HG02610 (cell line): ENCODE results near the gene KLHL29.

Experiments
- ATAC-seq: cut with Tn5 transposase; IDR thresholded peaks from one replicate; pipeline ENCODE4 v1.9.1; 2021; ENCODE audit warnings: mild to moderate bottlenecking, moderate library complexity; ENCODE audit not compliant: unreplicated experiment

KLHL29 gene

DNA sequence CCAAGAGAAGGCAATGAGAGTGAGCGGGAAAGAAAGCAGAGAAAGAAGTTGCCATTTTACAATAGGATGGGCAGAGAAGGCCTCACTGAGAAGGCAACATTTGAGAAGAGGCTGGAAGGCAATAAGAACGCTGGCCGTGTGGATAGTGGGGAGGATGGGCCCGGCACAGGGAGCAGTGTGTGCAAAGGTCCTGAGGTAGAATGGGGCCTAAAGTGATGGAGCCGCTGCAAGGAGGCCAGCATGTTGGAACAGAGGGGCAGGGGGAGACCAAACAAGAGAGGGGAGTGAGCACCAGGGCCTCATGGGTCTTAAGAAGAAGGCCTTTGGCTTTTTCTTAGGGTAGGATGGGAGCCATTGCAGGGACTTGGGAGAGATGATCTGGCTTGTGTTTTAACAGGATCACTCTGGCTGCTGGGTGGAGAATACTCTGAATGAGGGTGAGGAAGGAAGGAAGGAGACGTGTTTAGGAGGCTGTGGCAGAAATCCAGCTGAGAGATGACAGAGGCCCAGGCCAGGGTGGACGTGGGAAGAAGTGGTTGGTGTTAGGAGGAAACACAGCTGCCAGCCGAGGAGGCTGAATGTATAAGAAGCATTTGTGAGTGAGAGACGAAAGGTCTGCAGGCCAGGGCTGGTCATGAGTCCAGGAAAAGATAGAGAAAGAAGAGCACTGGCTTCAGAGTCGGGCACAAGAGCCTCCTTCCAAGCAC is 159.8 kb downstream of the KLHL29 start:
- no peak for ATAC-seq

DNA sequence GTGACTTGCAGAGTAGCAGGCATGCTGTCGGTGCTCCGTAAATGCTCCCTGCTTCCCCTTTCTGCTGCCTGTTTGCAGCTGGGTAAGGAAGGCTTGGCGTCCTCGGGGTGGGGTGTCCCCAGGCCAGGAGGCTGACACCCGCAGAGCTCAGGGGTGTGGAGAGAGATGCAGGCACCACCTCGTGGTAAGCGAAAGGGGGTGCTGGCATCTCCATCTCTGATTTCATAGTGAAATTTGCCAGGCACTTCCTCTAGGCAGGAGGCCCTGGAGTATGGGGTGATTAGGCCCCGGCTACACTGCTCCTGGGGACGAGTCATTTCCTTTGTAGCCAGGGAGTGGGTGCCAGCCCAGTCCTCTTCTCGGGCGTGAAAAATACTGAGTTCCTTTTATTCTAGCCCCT is 160.4 kb downstream of the KLHL29 start:
- ATAC-seq = no peak

DNA sequence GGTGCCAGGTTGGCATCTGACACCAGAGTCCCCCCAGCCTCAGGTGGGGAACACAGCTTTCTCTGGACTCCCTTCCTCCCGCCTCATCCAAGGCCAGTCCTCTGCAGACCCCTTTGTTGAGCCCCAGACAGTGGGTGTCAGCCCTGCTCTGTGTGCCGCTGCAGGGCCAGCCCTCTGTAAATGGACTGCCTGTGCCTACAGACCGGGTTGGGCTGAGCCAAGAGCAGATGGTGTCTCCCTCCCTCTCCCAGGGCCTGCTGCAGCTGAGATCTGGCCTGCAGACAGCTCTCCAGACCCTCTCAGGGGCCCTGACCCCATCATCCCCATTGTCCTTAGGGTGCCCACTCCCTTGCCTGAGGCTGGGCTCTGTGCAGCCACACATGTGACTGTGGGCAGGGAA is 160.8 kb downstream of the KLHL29 start:
- ATAC-seq = no peak

DNA sequence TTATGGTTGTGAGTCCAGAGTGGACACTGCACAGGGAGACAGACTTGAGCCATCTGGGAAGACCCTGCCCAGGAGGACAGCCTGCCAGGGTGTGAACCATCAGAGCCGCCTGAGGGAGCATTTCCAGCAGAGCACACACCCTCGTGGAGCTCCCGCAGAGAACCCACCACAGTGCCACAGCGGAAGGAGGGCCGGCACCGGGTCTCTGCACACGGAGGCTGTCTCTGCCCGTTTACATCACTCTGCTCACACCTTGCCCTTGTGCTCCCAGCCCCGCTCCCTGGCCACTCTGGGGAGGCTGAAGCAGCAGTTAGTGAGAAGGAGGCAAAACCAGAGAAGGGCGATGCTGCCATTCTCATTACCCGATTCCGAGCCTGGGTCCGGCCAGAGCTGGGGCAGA is 161.9 kb downstream of the KLHL29 start:
- no peak for ATAC-seq

DNA sequence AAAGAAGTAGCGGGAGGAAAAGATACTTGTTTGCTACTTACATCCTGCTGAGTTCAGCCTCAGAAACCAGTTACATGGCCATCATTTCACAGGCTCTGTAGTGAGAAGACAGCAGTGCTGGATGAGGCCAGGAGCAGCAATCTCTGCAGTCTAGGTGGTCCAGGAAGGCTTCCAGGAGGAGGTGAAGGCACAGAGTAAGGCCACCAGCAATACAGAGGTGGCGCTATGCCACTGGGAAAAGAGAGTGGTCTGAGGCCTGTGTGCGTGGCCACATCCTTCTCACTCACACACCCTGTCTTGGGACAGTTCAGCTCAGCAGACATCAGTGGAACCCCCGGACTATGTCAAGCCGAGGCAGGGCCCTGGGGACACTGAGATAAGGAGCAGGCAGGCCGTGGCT is 162.7 kb downstream of the KLHL29 start:
- ATAC-seq = no peak

DNA sequence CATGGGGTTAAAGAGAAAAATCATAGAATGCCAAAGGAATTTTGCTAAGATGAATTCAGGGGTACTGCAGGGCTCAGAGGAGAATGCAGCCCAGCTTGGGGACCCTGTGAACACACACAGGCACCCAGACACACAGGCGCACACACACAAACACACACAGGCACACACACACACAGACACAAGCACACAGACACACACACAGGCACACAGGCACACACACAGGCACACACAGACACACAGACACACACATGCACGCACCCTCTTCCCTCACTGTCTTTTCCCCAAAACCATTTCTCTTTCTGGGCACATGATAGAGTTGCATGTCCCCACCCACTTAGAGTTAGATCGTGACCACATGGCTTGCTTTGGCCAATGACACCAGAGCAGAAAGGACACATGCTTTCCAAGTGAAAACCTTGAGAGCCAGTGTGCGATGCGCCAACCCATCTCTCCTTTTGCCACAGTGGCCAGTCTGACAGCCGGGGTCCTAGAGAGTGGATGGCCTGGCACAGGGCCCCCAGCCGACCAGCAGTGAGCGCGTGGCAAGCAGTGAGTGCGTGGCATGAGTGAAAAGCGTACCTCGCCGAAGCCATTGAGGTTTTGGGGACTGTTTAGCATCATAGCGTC is 163.3 kb downstream of the KLHL29 start:
- no peak for ATAC-seq

DNA sequence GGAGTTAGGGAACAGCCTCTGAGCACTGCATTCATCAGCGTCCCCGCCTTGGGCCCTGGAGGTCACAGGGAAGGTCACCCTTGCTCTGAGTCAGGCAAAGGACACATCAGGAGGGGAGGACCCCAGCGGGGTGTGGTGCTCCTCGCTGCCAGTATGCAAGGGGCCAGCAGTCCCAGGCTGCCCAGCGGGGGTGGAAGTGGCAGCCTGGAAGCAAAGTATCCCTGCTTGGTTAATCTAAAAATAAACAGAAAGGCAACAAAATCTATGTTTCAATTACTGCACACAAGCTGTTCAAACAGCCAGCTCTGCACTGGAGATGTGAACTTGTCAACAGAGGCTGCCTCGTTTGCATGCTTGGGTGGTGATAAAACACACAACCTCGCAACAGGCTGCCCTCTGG is 164.1 kb downstream of the KLHL29 start:
- ATAC-seq = no peak

DNA sequence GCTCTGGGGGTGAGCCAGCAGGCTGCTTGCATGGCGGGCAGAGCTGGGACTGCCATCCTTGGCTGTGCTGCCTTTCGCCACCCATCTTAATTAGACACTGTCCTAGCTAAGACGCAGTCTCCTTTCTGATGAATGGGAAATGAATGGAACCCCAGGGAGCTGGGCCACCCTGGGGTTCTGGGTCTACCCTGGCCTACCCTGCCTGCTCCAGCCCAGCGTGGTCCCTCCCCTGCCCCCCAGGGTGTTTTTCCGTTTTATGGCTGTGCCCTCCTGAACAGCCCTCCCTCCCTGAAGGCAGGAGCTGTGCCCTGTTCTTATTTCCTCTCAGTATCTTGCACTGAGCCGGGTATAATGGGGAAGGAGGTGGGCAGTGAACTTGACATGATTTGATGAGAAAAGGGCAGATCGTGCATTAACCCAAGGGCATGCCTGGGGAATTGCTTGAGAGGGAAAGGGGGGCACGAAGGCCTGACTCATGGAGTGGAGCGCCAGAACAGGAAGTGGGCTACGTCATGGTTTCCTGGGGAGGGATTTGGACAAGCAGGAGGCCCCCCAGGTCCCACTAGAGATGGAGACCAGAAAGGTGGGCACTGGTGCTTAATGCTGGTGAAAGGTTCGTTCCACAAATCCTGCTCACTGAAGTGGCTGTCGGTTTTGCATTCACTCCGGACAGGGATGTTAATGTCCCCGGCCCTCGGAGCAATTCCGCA is 165.0 kb downstream of the KLHL29 start:
- no peak for ATAC-seq

DNA sequence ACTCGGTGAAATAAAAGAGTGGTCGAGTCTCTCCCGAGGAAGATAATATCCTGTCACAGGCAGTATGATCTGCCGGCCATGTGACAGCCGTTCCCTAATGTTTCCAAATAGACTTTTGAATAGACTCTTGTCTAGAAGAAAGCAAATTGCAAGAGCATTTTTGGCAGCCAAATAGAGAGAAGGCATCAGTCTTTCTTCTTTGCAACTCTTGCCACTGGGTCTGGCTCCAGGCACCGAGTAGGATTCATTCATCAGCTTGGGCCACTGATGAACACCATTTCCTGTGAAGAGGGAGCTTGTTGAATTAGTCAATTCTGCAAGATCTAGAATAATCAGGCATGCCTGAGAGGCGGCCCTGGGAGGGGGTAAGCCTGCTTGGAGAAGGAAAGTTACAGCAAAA is 165.6 kb downstream of the KLHL29 start:
- ATAC-seq = no peak

DNA sequence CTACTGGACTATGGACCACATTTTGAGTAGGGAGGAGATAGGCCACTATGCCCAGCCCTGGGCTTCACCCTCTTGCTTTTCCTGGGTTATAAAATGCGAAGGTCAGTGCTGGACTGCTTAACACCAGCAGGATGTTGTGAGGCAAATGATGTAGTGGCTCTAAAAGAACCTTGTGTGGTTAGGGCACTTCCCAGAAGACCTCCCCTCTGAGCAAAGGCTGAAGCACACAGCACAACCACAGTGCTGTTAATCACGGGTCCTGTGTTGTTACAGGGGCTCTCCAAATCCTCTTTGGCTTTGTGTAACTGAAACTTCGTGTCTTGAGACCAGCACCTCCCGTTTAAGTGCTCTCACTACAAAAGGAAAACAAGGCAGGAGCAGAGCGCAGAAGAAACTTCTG is 166.9 kb downstream of the KLHL29 start:
- no peak for ATAC-seq

DNA sequence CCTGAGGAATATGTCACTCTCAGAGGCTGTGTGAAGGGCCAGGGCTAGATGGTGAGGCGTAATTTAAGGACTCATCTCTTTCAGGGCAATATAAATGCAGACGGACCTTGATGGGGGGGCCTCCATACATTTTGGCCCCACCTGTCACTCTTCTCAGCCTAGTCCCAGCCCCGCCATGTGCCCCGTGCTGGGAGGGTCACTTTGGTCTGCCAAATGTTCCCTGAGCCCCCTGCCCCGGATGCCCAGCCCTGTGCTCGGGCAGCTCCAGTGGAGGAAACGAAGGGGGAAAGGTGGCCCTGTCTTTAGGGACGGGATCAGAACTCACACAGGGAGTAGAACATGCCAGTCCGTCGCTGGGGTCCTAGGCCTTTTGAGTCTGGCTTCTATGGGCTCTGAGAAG is 168.6 kb downstream of the KLHL29 start:
- ATAC-seq = no peak

DNA sequence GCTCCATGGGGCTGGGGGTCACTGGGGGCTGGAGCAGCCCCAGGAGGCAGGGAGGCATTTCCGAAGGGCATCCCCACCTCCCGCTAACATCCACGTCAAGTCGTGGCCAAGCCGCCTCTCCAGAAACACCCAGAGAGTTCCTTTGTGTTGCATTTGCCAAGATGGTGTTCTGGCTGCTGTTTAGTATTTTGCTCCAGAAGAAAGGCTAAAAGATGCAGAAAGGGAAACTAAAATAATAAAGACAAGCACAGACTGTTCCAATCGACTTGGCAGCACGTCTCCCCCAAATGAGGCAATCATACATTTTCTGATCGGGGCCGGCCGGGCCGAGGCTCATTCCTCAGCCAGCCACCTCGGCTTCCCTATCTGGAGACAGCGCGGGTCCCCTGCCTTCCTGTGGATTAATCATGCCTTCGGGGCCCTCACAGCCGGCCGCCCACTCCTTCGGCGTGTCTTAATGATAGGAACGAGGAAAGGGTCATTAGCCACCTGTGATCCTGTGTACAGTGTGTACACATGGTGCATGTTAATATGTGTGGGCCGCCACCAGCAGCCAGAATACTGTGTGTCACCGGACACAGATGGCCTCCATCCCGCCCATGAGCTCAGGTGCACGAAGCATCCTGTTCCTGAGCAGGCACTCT is 169.2 kb downstream of the KLHL29 start:
- ATAC-seq = no peak

DNA sequence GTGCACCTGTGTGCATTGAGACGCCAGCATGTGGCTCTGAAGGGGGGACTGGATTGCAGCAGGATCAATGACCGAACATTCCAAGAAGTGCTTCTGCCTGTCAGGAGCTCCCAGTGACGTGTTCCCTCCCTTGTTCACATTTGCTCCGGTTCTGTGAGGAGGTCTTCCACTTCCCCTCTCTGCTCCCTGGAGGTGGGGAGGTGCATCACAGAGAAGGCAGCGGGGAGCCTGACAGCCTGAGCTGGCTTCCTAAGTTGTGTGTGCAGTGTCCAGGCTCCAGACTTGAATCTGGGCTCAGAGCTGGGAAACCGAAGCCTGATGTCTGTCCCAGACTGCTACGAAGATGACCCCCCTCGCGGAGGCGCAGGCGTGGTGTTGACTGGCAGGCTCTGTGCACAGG is 171.0 kb downstream of the KLHL29 start:
- ATAC-seq = no peak

DNA sequence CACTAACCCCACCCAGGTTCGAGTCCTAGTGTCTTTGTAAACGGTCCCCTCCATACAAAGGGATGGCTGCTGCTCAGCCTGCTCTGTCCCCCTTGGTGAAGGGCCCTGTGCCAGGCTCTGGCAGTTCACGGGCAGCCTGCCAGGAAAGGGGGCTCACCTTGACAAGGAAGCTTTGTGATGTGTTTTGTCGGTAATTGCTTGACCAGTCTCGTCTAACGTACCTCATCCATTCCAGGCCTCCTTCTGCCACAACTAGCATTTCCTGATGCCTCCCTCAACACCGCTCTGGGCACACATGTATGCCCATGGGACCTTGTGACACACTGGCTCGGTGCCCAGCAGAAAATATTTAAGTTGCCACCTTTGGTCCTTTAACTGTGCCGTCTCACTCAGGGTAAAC is 171.9 kb downstream of the KLHL29 start:
- no peak for ATAC-seq

DNA sequence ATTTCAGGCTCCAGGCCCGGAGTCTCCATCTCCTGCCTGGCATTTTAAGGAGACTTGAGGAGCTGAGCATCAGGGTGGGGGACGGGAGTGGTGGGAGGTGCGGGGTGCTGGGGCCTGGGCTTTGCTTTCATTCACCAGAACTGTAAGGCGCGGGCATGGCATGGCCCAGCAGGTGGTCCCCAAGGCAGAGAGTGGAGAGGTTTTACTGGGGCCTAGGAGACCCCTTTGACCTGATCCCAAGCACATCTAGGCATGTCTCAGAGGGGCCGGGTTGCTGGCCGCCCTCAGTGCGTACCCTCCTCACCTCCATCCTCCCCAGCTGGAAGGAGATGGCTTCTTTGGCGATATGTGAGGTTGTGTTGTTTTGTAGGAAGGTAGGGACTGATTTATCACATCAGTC is 172.5 kb downstream of the KLHL29 start:
- ATAC-seq = no peak

DNA sequence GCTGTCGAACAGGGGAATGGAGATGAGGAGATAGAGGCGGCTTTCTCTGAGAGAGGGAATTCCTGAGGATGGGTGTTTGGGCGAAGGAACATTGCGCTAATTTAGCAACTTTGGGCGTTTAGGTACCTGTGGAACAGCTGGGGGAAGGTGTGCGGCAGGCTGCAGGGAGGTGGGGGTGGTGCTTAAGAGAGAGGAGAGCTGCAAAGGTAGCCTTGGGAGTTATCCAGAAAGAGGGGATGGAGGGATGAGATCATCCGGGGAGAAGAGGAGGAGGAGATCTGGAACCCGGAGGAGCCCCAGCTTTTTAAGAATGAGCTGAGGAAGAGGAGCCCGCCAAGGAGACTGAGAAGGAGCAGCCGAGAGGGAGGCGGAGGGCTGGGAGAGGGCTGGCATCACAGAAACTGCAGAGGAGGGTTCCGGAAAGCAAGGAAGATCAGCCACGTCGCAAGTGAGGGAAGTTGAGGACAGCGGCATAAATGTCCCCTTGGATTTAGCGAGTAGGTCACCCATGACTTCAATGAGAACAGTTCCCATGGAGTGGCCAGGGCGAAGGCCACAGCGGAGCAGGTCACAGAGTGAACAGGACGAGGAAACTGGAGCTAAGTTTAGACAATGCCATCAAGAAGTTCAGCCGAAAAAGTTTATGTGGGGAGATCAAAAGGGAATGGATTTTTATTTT is 174.7 kb downstream of the KLHL29 start:
- no peak for ATAC-seq

DNA sequence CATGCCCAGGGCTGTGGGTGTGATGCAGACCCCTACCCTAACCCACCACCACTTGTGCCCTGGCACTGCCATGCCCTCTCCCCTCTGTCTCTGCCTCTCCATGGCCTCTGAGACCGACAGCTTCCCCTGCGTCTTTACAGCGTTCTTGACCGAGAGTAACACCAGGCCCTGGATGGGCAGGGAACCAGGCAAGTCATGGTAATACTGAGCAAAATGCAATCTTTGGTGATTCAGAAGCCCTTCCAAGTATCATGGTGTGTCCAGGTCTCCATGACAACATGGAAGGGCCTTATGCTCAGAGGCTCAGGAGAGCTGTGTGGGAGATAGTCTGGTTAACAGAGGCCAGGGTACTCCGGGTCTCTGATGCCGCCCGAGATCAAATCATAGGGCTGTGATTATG is 176.1 kb downstream of the KLHL29 start:
- no peak for ATAC-seq

DNA sequence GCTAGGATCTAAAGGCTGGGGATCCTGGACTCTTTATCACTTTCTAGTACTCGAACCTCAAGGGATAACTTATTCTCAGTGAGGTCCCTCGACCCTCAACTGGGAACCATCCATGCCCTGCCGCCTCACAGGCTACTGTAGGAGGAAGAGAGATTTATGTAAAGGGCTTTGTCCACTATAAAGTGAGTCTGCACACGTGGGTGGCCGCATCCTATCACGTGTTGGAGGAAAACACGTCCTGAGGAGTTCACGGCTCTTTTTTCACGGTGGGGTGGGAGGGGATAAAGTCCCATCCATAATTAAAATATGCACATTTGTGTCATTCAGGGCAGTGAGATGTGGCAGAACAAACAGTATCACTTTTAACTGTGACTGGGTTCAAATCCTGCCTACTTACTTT is 176.6 kb downstream of the KLHL29 start:
- ATAC-seq = no peak

DNA sequence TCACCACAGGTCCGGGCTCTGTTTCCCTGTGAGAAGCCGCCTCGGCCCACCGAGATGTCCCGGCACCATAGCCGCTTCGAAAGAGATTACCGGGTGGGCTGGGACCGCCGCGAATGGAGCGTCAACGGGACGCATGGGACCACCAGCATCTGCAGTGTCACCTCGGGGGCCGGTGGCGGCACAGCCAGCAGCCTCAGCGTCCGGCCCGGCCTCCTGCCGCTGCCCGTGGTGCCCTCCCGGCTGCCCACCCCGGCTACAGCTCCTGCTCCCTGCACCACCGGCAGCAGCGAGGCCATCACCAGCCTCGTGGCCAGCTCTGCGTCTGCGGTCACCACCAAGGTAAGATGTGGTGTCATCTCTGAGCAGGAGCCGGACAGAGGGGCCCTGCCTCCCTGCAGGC is 177.2 kb downstream of the KLHL29 start:
- no peak for ATAC-seq

DNA sequence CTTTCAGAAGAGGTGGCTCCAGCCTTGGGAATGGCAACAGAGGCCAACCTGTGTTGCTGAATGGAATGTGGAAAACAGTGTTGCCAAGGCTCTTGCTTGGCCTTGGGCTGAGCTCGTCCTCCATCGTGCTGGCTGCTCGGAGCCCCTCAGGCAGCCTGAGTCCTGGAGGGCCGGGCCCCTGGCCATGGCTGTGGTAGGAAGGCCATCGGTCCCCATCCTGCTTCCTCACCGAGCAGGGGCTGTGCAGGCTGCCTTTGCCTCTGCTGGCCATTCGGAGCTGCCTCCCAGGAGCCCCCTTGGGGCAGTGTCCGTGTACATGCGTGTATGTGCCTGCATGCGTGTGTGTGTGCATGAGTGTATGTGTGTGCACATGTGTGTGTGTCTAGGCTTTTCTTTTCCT is 178.2 kb downstream of the KLHL29 start:
- ATAC-seq = no peak
